OCI-LY7 (cell line): ENCODE data around the gene HEATR5B. TPM values are rescaled to one million over a fixed set of nuclear protein-coding genes. Genes with fewer than 3 reads are reported as not detected.

Experiments
- BruUV-seq: library from RNA; stranded (reverse); fragments of 400-500 nt; replicated peaks from 2 replicates; lab custom pipeline; 2021; lab: Mats Ljungman, UMichigan
- CTCF ChIA-PET: fragments of 300-600 bp; sonication (Branson Sonifier 250); formaldehyde crosslinking; loops from one replicate; lab custom pipeline; 2022; ENCODE audit warnings: antibody characterized with exemption; ENCODE audit not compliant: unreplicated experiment; lab: Charles Lee
- POLR2A ChIA-PET: fragments of 300-600 bp; sonication (Branson Sonifier 250); formaldehyde crosslinking; loops from one replicate; lab custom pipeline; 2022; ENCODE audit warnings: antibody characterized with exemption; lab: Charles Lee
- DNase-seq: peaks from one replicate; pipeline ENCODE4 v3.0.0-alpha.2; 2015; ENCODE audit warnings: low spot score
- H2AFZ ChIP-seq: fragments of 200-600 bp; sonication (generic), shearing (Covaris generic); 2 replicates; pipeline ENCODE4 v1.6.1; 2014; ENCODE audit warnings: mild to moderate bottlenecking, antibody characterized with exemption, low read length, moderate library complexity
- H3K27ac ChIP-seq: fragments of 200-600 bp; sonication (generic); 2 replicates; pipeline ENCODE4 v1.5.1; 2014; ENCODE audit warnings: mixed run types, low read depth, mild to moderate bottlenecking, moderate library complexity, low read length, inconsistent platforms; ENCODE audit not compliant: poor library complexity, severe bottlenecking
- H3K36me3 ChIP-seq: fragments of 200-600 bp; sonication (generic); 2 replicates; pipeline ENCODE4 v1.6.1; 2014; ENCODE audit warnings: mild to moderate bottlenecking, antibody characterized with exemption, low read length, moderate library complexity, mixed read lengths; ENCODE audit not compliant: insufficient read depth
- H3K4me1 ChIP-seq: fragments of 200-600 bp; sonication (generic); 2 replicates; pipeline ENCODE4 v1.5.1; 2014; ENCODE audit warnings: mild to moderate bottlenecking, low read length; ENCODE audit not compliant: insufficient read depth, poor library complexity, severe bottlenecking
- H3K4me2 ChIP-seq: fragments of 200-600 bp; sonication (generic); 2 replicates; pipeline ENCODE4 v1.6.1; 2014; ENCODE audit warnings: mild to moderate bottlenecking, low read length
- H3K4me3 ChIP-seq: fragments of 200-600 bp; sonication (generic); 2 replicates; pipeline ENCODE4 v1.5.1; 2014; ENCODE audit warnings: mild to moderate bottlenecking, low read depth, low read length; ENCODE audit not compliant: poor library complexity, severe bottlenecking
- H3K79me2 ChIP-seq: fragments of 200-600 bp; sonication (generic); 2 replicates; pipeline ENCODE4 v1.6.1; 2016; ENCODE audit warnings: low read depth, mild to moderate bottlenecking, low read length, moderate library complexity, mixed read lengths; ENCODE audit not compliant: insufficient read depth
- H3K9me2 ChIP-seq: fragments of 200-600 bp; sonication (generic); 2 replicates; pipeline ENCODE4 v1.6.1; 2016; ENCODE audit warnings: mild to moderate bottlenecking, low read length, mixed read lengths; ENCODE audit not compliant: insufficient read depth
- H3K9me3 ChIP-seq: fragments of 200-600 bp; sonication (generic); 2 replicates; pipeline ENCODE4 v1.6.1; 2014; ENCODE audit warnings: mild to moderate bottlenecking, mixed run types, low read length, mixed read lengths
- H4K20me1 ChIP-seq: fragments of 200-600 bp; sonication (generic); 2 replicates; pipeline ENCODE4 v1.6.1; 2014; ENCODE audit warnings: mild to moderate bottlenecking, antibody characterized with exemption, low read length, moderate library complexity, mixed read lengths; ENCODE audit not compliant: insufficient read depth
- CTCF ChIP-seq: fragments of 200-600 bp; sonication (generic); conservative IDR thresholded peaks from 2 replicates; pipeline ENCODE4 v1.5.1; 2014; ENCODE audit warnings: mild to moderate bottlenecking, antibody characterized with exemption, low read length, moderate library complexity, mixed read lengths
- EZH2phosphoT487 ChIP-seq: fragments of 200-600 bp; sonication (generic); IDR thresholded peaks from 2 replicates; pipeline ENCODE4 v1.6.1; 2018; ENCODE audit warnings: low read depth, borderline replicate concordance, mild to moderate bottlenecking, mixed run types, antibody characterized with exemption, low read length, moderate library complexity, mixed read lengths
- intact Hi-C: fragments of 100-400 bp; cut with micrococcal nuclease; formaldehyde crosslinking; loops from one replicate; pipeline ENCODE4 v1.10.0; 2022; ENCODE audit not compliant: unreplicated experiment
- total RNA-seq, 2 experiments: library from RNA; depleted of rRNA in 1 of 2; stranded (reverse); fragments of >200 nt in 1 of 2; shearing (Covaris generic) in 1 of 2; gene quantifications; 2 replicates each; pipeline ENCODE4 v1.2.3, GENCODE V29; 2014 to 2022

The HEATR5B gene
- total RNA-seq, 2 experiments from 2014 or later, result 23.8 to 34.5 TPM

- H3K4me3 ChIP-seq, result peak overlapping the region; percentile 71
- peak overlapping the region; percentile 54 for H3K27ac ChIP-seq
- H3K79me2 ChIP-seq, result peaks cover 32% of the 10 kb centered on the region
- 0 out of 2 replicates have a peak, but pooled peaks cover 4% of the 10 kb centered on the region for H3K36me3 ChIP-seq
- intact Hi-C loops, result loop anchor here (5.0 kb wide), 3 partner anchors 115 to 705 kb away; partner anchors contain the start of genes CDC42EP3, CEBPZOS, GPATCH11 and HEATR5B
- peaks cover 12% of the 10 kb centered on the region; the same call in 1 of the 2 replicates for H4K20me1 ChIP-seq
- CTCF ChIA-PET, result no interaction called here
- POLR2A ChIA-PET, result interaction anchor here (0.8 to 1.5 kb wide), 4 partner anchors 8 to 230 kb away, joined by 3 to 4 read pairs (median 4); no protein-coding TSS in a partner anchor
- DNase-seq, result peak; percentile 20
- TSS peak; percentile 92 for BruUV-seq
- no peak for TF ChIP-seq EZH2phosphoT487
- TF ChIP-seq CTCF, result no peak
- H3K9me3 ChIP-seq, result no peaks in the 10 kb centered on the region
- H3K9me2 ChIP-seq, result no peaks in the 10 kb centered on the region
- peak overlapping the region; percentile 86 for H3K4me2 ChIP-seq
- H3K4me1 ChIP-seq, result peaks cover 30% of the 10 kb centered on the region
- peak overlapping the region; percentile 98 for H2AFZ ChIP-seq
Measured at GRCh38 chr2:36967236-36967876, 116.8 kb downstream of the HEATR5B start.

DNA sequence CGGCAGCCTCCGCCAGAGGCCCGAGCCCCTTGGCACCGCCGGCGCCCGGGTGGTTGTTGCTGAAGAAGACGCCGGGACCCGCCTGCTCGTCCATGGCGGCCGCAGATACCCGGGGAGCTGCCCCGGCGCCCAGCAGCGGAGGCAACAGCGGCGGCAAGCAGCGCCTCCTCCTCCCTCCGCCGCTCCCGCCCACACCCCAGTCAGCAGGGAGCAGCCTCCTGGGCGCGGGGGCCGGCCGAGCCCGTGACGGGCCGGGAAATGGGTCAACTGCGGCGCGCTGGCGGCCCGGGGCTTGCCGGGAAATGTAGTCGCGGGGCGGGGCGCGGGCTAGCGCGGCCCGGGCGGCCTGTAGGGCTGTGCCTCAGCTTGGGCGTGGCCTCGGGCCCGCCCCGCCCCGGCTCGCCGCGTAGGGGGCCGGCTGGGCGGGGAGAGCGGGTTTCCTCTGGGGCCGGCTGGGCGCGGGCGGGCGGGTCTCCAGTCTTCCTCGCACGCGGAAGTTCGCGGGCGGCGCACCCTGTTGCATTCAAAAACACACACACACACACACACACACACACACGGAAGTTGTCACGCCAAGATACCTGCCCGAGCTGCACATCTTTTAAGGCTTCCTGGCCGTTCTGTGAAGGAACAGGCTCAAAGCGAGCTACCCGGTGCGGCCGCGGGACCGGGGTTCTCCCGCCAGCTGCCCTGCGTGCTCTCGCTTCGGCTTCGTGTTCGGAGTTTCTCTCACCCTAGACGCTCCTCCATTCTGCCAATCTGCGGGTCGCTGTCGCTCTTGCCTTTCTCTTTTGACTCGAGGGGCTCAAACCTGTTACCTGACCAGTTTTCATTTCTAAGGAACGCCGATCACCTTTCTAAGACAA, 117.6 kb downstream of the HEATR5B start, which contains the start of gene STRN:
Gene STRN (minus strand): TSS at position 167 of the 866 bp plus-strand sequence. CDS start 73 bp downstream, at position 94.
- H3K36me3 ChIP-seq, result 0 out of 2 replicates have a peak, but pooled peaks cover 4% of the 10 kb centered on the region
- no peaks in the 10 kb centered on the region for H3K9me3 ChIP-seq
- peaks cover 13% of the 10 kb centered on the region; the same call in 1 of the 2 replicates for H4K20me1 ChIP-seq
- no TSS peak for BruUV-seq
- CTCF ChIA-PET, result no interaction called here
- peak; percentile 97 for DNase-seq
- TF ChIP-seq CTCF, result no peak
- TF ChIP-seq EZH2phosphoT487, result no peak
- peak within 1 kb of the TSS; percentile 59 for H3K27ac ChIP-seq
- peak within 1 kb of the TSS; percentile 88 for H3K4me2 ChIP-seq
- H3K4me3 ChIP-seq, result peak within 1 kb of the TSS; percentile 94
- intact Hi-C loops, result loop anchor here (5.0 kb wide), 3 partner anchors 116 to 706 kb away; partner anchors contain the start of genes CDC42EP3, CEBPZOS, GPATCH11 and HEATR5B
- POLR2A ChIA-PET, result interaction anchor here (0.7 to 1.5 kb wide), 6 partner anchors 8 to 911 kb away, joined by 3 to 5 read pairs (median 4); no protein-coding TSS in a partner anchor
- H2AFZ ChIP-seq, result peak within 1 kb of the TSS; percentile 98
- H3K4me1 ChIP-seq, result peaks cover 30% of the 10 kb centered on the region
- H3K79me2 ChIP-seq, result peaks cover 32% of the 10 kb centered on the region
- no peaks in the 10 kb centered on the region for H3K9me2 ChIP-seq
